ENCODE results near the gene SPPL2A. TPM values are rescaled to one million over a fixed set of nuclear protein-coding genes. Genes with fewer than 3 reads are reported as not detected.

SPPL2A gene
- total RNA-seq, 1 experiment from 2014 or later = 61.0 TPM

GRCh38 chr15:50670115-50670514, 95.4 kb downstream of the SPPL2A start:
- H3K4me3 ChIP-seq (replicated peaks in 1 of 2; ENCODE audit: low read depth in 1 of 2, low read length in 2 of 2) = no peak overlapping the region
- H3K9ac ChIP-seq (ENCODE audit: low read length) = no peak overlapping the region
- H2AFZ ChIP-seq (ENCODE audit: low read depth, low read length, poor library complexity, severe bottlenecking) = no peak overlapping the region
- no peaks in the 10 kb centered on the region for H3K9me2 ChIP-seq (ENCODE audit: insufficient read depth)
- H3K9me3 ChIP-seq (ENCODE audit: control insufficient read depth in 1 of 2, insufficient read depth in 1 of 2, low read depth in 1 of 2, low read length in 2 of 2) = no peaks in the 10 kb centered on the region
- no peaks in the 10 kb centered on the region for H3K27me3 ChIP-seq (ENCODE audit: insufficient read depth, low read length)
- H3K27ac ChIP-seq (ENCODE audit: low read depth, low read length) = no peak overlapping the region
- BruUV-seq (replicated peaks) = no TSS peak
- TF ChIP-seq RAD21 (IDR thresholded peaks at IDR 0.05; ENCODE audit: low read depth) = no peak
- no peak for TF ChIP-seq ZFX (IDR thresholded peaks at IDR 0.05)
- no peak for TF ChIP-seq JUND (IDR thresholded peaks at IDR 0.05)
- TF ChIP-seq EGR1 (IDR thresholded peaks at IDR 0.05; ENCODE audit: low read depth) = no peak
- TF ChIP-seq TCF7L2 (IDR thresholded peaks at IDR 0.05; ENCODE audit: borderline replicate concordance, extremely low read depth, insufficient read depth, insufficient read length) = no peak
- TF ChIP-seq EZH2 (IDR thresholded peaks at IDR 0.05) = no peak
- no peak for TF ChIP-seq SP1 (IDR thresholded peaks at IDR 0.05; ENCODE audit: low read depth)
- DNase-seq (ENCODE audit: low read depth, low spot score) = no peak
- POLR2A ChIA-PET = no interaction called here
- no peaks in the 10 kb centered on the region for H3K4me1 ChIP-seq (ENCODE audit: control insufficient read depth in 1 of 2, insufficient read depth in 2 of 2, low read length in 2 of 2)
- H3K79me2 ChIP-seq (ENCODE audit: insufficient read depth, low read length) = peaks cover 95% of the 10 kb centered on the region
- no peak for ATAC-seq
- H3K4me2 ChIP-seq (ENCODE audit: low read length) = no peak overlapping the region
- RAD21 ChIA-PET (ENCODE audit: low non-redundant PET in 1 of 2, low total read pairs in 2 of 2, uncharacterized antibody in 2 of 2, unreplicated experiment in 2 of 2) = no interaction called here
- peaks cover 3% of the 10 kb centered on the region in 2 experiments; a peak in 1 of 4 replicates for H3K36me3 ChIP-seq (ENCODE audit: control insufficient read depth in 1 of 2, insufficient read depth in 2 of 2, low read length in 2 of 2)
- H4K20me1 ChIP-seq (ENCODE audit: insufficient read depth) = no peaks in the 10 kb centered on the region
- intact Hi-C loops (cut with micrococcal nuclease) = no loop called here
- CTCF ChIA-PET = no interaction called here

- Histone ChIP-seq H3K9me2 (ENCODE audit: insufficient read depth) (no peaks in the 10 kb centered on the region), H3K9me3 (ENCODE audit: control insufficient read depth in 1 of 2, insufficient read depth in 1 of 2, low read depth in 1 of 2, low read length in 2 of 2) (no peaks in the 10 kb centered on the region), H3K4me2 (ENCODE audit: low read length) (no peak overlapping the region), H3K27ac (ENCODE audit: low read depth, low read length) (no peak overlapping the region), H3K79me2 (ENCODE audit: insufficient read depth, low read length) (peaks cover 95% of the 10 kb centered on the region), H4K20me1 (ENCODE audit: insufficient read depth) (no peaks in the 10 kb centered on the region), H3K27me3 (ENCODE audit: insufficient read depth, low read length) (no peaks in the 10 kb centered on the region), H3K9ac (ENCODE audit: low read length) (no peak overlapping the region), H3K4me3 (replicated peaks in 1 of 2; ENCODE audit: low read depth in 1 of 2, low read length in 2 of 2) (no peak overlapping the region), H3K36me3 (ENCODE audit: control insufficient read depth in 1 of 2, insufficient read depth in 2 of 2, low read length in 2 of 2) (peaks cover 1 to 3% of the 10 kb centered on the region in 2 experiments; a peak in 1 of 4 replicates), H2AFZ (ENCODE audit: low read depth, low read length, poor library complexity, severe bottlenecking) (no peak overlapping the region), H3K4me1 (ENCODE audit: control insufficient read depth in 1 of 2, insufficient read depth in 2 of 2, low read length in 2 of 2) (no peaks in the 10 kb centered on the region)
- ChIA-PET CTCF (no interaction called here), RAD21 (ENCODE audit: low non-redundant PET in 1 of 2, low total read pairs in 2 of 2, uncharacterized antibody in 2 of 2, unreplicated experiment in 2 of 2) (no interaction called here), POLR2A (no interaction called here)
- BruUV-seq (replicated peaks) = no TSS peak
- no peak for DNase-seq (ENCODE audit: low read depth, low spot score)
- intact Hi-C loops (cut with micrococcal nuclease) = no loop called here
- no peak for ATAC-seq
- TF ChIP-seq FOSL1 (IDR thresholded peaks at IDR 0.05; ENCODE audit: low read depth) (no peak), POLR2A (IDR thresholded peaks at IDR 0.05; ENCODE audit: borderline replicate concordance, extremely low read depth, insufficient read depth, insufficient read length) (no peak), ZNF274 (IDR thresholded peaks at IDR 0.05; ENCODE audit: low read depth, low read length) (no peak), SRF (IDR thresholded peaks at IDR 0.05; ENCODE audit: low read depth) (no peak), POLR2AphosphoS5 (IDR thresholded peaks at IDR 0.05; ENCODE audit: low read depth, low read length) (no peak), CBX3 (IDR thresholded peaks at IDR 0.05; ENCODE audit: low read depth) (no peak), ZBTB33 (IDR thresholded peaks at IDR 0.05; ENCODE audit: extremely low read depth, insufficient replicate concordance, low read length) (no peak), YY1 (IDR thresholded peaks at IDR 0.05; ENCODE audit: extremely low read depth, insufficient replicate concordance, low read depth, low read length) (no peak), SIN3A (IDR thresholded peaks at IDR 0.05; ENCODE audit: low read depth) (no peak), JUND (IDR thresholded peaks at IDR 0.05) (no peak), RAD21 (IDR thresholded peaks at IDR 0.05; ENCODE audit: low read depth) (no peak), EZH2 (IDR thresholded peaks at IDR 0.05) (no peak), EZH2phosphoT487 (IDR thresholded peaks at IDR 0.05; ENCODE audit: borderline replicate concordance) (no peak), CTCF (IDR thresholded peaks at IDR 0.05 in 2 of 3, conservative IDR thresholded peaks at IDR 0.05 in 1 of 3; ENCODE audit: borderline replicate concordance in 1 of 3, insufficient read depth in 1 of 3, low read depth in 2 of 3, low read length in 2 of 3) (no peak), EGR1 (IDR thresholded peaks at IDR 0.05; ENCODE audit: low read depth) (no peak), TCF7L2 (IDR thresholded peaks at IDR 0.05; ENCODE audit: borderline replicate concordance, extremely low read depth, insufficient read depth, insufficient read length) (no peak)
Observed at GRCh38 chr15:50669611-50670010, 95.9 kb downstream of the SPPL2A start.

All from HCT116 (cell line).